Suprapubic skin (tissue), 3 donors: ENCODE data around the gene TSPAN15.

ENCODE experiments used
- POLR2AphosphoS5 ChIP-seq, 3 donors: sonication (generic); formaldehyde crosslinking; IDR thresholded peaks; one replicate each; pipeline ENCODE4 v1.6.1; 2017; ENCODE audit warnings: antibody characterized with exemption in 3 of 3
- TF ChIP-seq, protein P1 (sequence below), 2 donors: fragments of 200-600 bp in 1 of 2; fragments of 450-650 bp in 1 of 2; sonication (generic) in 1 of 2; IDR thresholded peaks; one replicate each; pipeline ENCODE4 v1.5.1; 2016 to 2019; ENCODE audit warnings: antibody characterized with exemption in 2 of 2, mild to moderate bottlenecking in 1 of 2, moderate library complexity in 1 of 2

DNA sequence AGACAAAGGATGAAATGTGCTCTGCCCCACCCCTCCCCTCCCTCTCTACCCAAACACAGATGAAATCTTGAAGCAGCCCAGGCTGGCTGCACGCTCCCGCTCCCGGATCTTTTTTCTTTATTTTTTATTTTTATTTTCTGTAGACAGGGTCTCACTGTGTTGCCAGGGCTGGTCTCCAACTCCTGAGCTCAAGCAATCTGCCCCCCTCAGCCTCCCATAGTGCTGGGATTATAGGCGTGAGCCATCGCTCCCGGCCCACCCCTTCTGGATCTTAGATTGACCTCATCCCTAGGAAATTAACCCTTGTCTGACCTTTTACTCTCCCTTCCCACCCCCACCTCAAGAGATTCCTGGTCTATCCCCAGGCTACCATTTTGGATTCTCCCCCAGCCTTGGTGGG is 48.9 kb upstream of the TSPAN15 start:
- TF ChIP-seq, protein P1, sequence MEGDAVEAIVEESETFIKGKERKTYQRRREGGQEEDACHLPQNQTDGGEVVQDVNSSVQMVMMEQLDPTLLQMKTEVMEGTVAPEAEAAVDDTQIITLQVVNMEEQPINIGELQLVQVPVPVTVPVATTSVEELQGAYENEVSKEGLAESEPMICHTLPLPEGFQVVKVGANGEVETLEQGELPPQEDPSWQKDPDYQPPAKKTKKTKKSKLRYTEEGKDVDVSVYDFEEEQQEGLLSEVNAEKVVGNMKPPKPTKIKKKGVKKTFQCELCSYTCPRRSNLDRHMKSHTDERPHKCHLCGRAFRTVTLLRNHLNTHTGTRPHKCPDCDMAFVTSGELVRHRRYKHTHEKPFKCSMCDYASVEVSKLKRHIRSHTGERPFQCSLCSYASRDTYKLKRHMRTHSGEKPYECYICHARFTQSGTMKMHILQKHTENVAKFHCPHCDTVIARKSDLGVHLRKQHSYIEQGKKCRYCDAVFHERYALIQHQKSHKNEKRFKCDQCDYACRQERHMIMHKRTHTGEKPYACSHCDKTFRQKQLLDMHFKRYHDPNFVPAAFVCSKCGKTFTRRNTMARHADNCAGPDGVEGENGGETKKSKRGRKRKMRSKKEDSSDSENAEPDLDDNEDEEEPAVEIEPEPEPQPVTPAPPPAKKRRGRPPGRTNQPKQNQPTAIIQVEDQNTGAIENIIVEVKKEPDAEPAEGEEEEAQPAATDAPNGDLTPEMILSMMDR (IDR thresholded peaks at IDR 0.05): no peak
- no peak for TF ChIP-seq POLR2AphosphoS5 (IDR thresholded peaks at IDR 0.05)
